ENCODE data around the gene CCSAP. TPM values are rescaled to one million over a fixed set of nuclear protein-coding genes. Genes with fewer than 3 reads are reported as not detected.

Gene CCSAP
- total and polyA plus RNA-seq, 10 of the 15 experiments (the other 5 are each of a cell fraction or from before 2014, with no cell fraction given): 0.75 to 3.4 (median 2.8) TPM

DNA sequence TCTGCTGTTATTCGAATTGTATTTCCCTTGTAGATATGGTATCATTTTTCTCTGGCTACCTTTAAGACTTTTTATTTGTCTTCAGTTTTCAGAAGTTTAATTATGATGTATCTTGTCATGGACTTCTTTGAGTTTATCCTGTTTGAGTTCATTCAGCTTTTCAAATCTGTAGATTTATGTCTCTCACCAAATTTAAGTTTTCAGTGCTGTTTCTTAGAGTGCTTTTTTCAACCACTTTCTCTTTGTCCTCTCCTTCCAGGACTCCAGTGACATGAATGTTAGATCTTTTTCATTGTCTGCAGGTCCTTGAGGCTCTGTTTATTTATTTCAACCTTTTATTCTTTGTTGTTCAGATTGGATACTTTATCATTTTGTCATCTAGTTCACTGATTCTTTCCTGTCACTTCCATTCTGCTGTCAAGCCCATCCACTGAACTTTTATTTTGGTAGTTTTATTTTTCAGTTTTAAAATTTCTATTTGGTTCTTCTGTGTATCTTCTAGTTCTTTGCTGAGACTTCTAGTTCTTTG is 60.5 kb downstream of the CCSAP start (continued):
- TF ChIP-seq, protein P1, sequence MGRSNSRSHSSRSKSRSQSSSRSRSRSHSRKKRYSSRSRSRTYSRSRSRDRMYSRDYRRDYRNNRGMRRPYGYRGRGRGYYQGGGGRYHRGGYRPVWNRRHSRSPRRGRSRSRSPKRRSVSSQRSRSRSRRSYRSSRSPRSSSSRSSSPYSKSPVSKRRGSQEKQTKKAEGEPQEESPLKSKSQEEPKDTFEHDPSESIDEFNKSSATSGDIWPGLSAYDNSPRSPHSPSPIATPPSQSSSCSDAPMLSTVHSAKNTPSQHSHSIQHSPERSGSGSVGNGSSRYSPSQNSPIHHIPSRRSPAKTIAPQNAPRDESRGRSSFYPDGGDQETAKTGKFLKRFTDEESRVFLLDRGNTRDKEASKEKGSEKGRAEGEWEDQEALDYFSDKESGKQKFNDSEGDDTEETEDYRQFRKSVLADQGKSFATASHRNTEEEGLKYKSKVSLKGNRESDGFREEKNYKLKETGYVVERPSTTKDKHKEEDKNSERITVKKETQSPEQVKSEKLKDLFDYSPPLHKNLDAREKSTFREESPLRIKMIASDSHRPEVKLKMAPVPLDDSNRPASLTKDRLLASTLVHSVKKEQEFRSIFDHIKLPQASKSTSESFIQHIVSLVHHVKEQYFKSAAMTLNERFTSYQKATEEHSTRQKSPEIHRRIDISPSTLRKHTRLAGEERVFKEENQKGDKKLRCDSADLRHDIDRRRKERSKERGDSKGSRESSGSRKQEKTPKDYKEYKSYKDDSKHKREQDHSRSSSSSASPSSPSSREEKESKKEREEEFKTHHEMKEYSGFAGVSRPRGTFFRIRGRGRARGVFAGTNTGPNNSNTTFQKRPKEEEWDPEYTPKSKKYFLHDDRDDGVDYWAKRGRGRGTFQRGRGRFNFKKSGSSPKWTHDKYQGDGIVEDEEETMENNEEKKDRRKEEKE (IDR thresholded peaks at IDR 0.05): no peak
- TF ChIP-seq E2F8 (IDR thresholded peaks at IDR 0.05; ENCODE audit: low read depth, partially characterized antibody) (no peak), SIN3A (IDR thresholded peaks at IDR 0.05; ENCODE audit: low read depth, low read length) (no peak), JUNB (IDR thresholded peaks at IDR 0.05) (no peak), NFIC (IDR thresholded peaks at IDR 0.05; ENCODE audit: low read depth, low read length) (no peak), YY1 (IDR thresholded peaks at IDR 0.05; ENCODE audit: low read depth, low read length) (no peak)

DNA sequence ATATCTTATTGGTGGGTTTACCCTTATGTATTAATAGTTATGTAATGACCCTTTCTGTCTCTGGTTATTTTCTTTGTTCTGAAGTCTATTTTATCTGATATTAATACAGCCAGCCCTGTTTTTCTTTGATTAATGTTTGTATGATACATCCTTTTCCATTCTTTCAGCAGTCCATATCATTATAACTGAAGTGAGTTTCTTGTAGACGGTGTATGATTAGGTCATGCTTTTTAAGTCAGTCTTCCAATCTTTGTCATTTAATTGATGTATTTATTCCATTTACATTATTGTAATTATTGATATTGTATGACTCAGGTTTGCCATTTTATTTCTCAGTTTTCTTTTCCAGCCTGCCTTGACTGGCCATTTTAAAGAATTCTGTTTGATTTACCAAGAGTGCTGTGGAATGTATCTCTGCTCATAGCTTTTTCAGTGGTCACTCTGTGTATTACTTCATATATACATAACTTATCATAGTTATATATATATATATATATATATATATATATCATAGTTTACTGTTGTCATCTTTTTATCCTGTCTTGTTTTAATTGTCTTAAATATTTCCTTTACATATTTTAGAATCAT is 61.4 kb downstream of the CCSAP start:
- intact Hi-C loops (cut with micrococcal nuclease; ENCODE audit: unreplicated experiment): no loop called here
- no peak for ATAC-seq
- WGBS (ENCODE audit: insufficient coverage, insufficient replicate concordance, low lambda C conversion rate, missing lambda C conversion rate): 89% methylated on average over 1 of the region's 1 CpG
- H3K4me2 ChIP-seq (ENCODE audit: control insufficient read depth, insufficient read depth): no peak overlapping the region
- no peaks in the 10 kb centered on the region; the same call in none of the 2 replicates for H3K79me2 ChIP-seq (ENCODE audit: control insufficient read depth, insufficient read depth, low read length)
- ChIA-PET POLR2A (no interaction called here), SMC1A (ENCODE audit: uncharacterized antibody, unreplicated experiment) (no interaction called here), CTCF (no interaction called here), RAD21 (ENCODE audit: unreplicated experiment) (no interaction called here)
- H3K27ac ChIP-seq (ENCODE audit: control insufficient read depth, insufficient read depth): no peak overlapping the region
- H3K27me3 ChIP-seq (replicated peaks in 1 of 2; ENCODE audit: control insufficient read depth in 2 of 2, insufficient read depth in 2 of 2, low read length in 1 of 2): no peaks in the 10 kb centered on the region
- FAIRE-seq: no peak
- in situ Hi-C loops (cut with MboI): no loop called here
- H3K36me3 ChIP-seq (ENCODE audit: control insufficient read depth in 2 of 2, insufficient read depth in 2 of 2, low read length in 1 of 2): no peaks in the 10 kb centered on the region
- no TSS peak for BruUV-seq (replicated peaks)
- 0 out of 2 replicates have a peak, but pooled peaks cover 2% of the 10 kb centered on the region for H3K4me1 ChIP-seq (ENCODE audit: control insufficient read depth, insufficient read depth, low read length)
- no peak overlapping the region for H2AFZ ChIP-seq (ENCODE audit: control insufficient read depth, low read depth, low read length)
- no peak overlapping the region for H3K4me3 ChIP-seq
- no peaks in the 10 kb centered on the region for H3K9me3 ChIP-seq (replicated peaks; ENCODE audit: control insufficient read depth, insufficient read depth, low read length)
- H3K9ac ChIP-seq (ENCODE audit: control insufficient read depth, insufficient read depth, low read length): no peak overlapping the region
- DNase-seq (ENCODE audit: low read depth, low spot score): no peak
- 0 out of 2 replicates have a peak, but pooled peaks cover 2% of the 10 kb centered on the region for H4K20me1 ChIP-seq (ENCODE audit: control insufficient read depth, insufficient read depth)
- no peak for TF ChIP-seq ZNF622 (IDR thresholded peaks at IDR 0.05)
- TF ChIP-seq TAF1 (IDR thresholded peaks at IDR 0.05; ENCODE audit: borderline replicate concordance, low read depth, low read length): no peak
- TF ChIP-seq MXI1 (IDR thresholded peaks at IDR 0.05; ENCODE audit: low read depth, low read length): no peak
- TF ChIP-seq JUNB (IDR thresholded peaks at IDR 0.05): no peak
- no peak for TF ChIP-seq PML (IDR thresholded peaks at IDR 0.05; ENCODE audit: low read length)
- no peak for TF ChIP-seq IKZF2 (IDR thresholded peaks at IDR 0.05)
- TF ChIP-seq NRF1 (conservative IDR thresholded peaks at IDR 0.05; ENCODE audit: low read depth, low read length): no peak
- no peak for TF ChIP-seq HDGF (IDR thresholded peaks at IDR 0.05)
- TF ChIP-seq RAD51 (IDR thresholded peaks at IDR 0.05): no peak

Measured in GM12878 (cell line).